ENCODE data around the gene CHST6. TPM values are rescaled to one million over a fixed set of nuclear protein-coding genes. Genes with fewer than 3 reads are reported as not detected.

CHST6 gene
- total and polyA plus RNA-seq, 10 of the 15 experiments (the other 5 are each of a cell fraction or from before 2014, with no cell fraction given): 0.14 to 2.5 (median 0.51) TPM

- in situ Hi-C loops (cut with MboI) (no loop called here), intact Hi-C loops (cut with micrococcal nuclease; ENCODE audit: unreplicated experiment) (no loop called here)
- no peaks in the 10 kb centered on the region for H3K79me2 ChIP-seq (ENCODE audit: control insufficient read depth, insufficient read depth, low read length)
- POLR2A ChIA-PET: no interaction called here
- RAD21 ChIA-PET (ENCODE audit: unreplicated experiment): no interaction called here
- H2AFZ ChIP-seq (ENCODE audit: control insufficient read depth, low read depth, low read length): peak overlapping the region; percentile 68
- H3K4me3 ChIP-seq: peak overlapping the region; percentile 64
- no peaks in the 10 kb centered on the region for H3K9me3 ChIP-seq (replicated peaks; ENCODE audit: control insufficient read depth, insufficient read depth, low read length)
- no peaks in the 10 kb centered on the region for H3K36me3 ChIP-seq (ENCODE audit: control insufficient read depth in 2 of 2, insufficient read depth in 2 of 2, low read length in 1 of 2)
- FAIRE-seq: no peak
- no peak for TF ChIP-seq IRF3 (IDR thresholded peaks at IDR 0.05)
- no peak for TF ChIP-seq SREBF1 (IDR thresholded peaks at IDR 0.05; ENCODE audit: low read length)
- TF ChIP-seq MTA2 (IDR thresholded peaks at IDR 0.05; ENCODE audit: low read depth): no peak
- TF ChIP-seq HDGF (IDR thresholded peaks at IDR 0.05): no peak
- TF ChIP-seq ZNF207 (IDR thresholded peaks at IDR 0.05; ENCODE audit: borderline replicate concordance): no peak
- no peak for TF ChIP-seq CHD1 (IDR thresholded peaks at IDR 0.05; ENCODE audit: low read depth, low read length)
- no peak for TF ChIP-seq ZBED1 (IDR thresholded peaks at IDR 0.05; ENCODE audit: borderline replicate concordance)
- no peak for TF ChIP-seq JUNB (IDR thresholded peaks at IDR 0.05)
- no peak for TF ChIP-seq PKNOX1 (IDR thresholded peaks at IDR 0.05)
- TF ChIP-seq PAX8 (IDR thresholded peaks at IDR 0.05): no peak
- TF ChIP-seq GATAD2B (conservative IDR thresholded peaks at IDR 0.05; ENCODE audit: low read depth): no peak
- TF ChIP-seq CUX1 (IDR thresholded peaks at IDR 0.05; ENCODE audit: insufficient replicate concordance, low read depth, low read length): no peak
- no peak for TF ChIP-seq NFYA (IDR thresholded peaks at IDR 0.05; ENCODE audit: borderline replicate concordance, low read depth, low read length)
- TF ChIP-seq E4F1 (IDR thresholded peaks at IDR 0.05; ENCODE audit: borderline replicate concordance, partially characterized antibody): no peak
- TF ChIP-seq DPF2 (IDR thresholded peaks at IDR 0.05): no peak
- 0 out of 2 replicates have a peak overlapping the region, but pooled peaks have one; percentile 7 for H3K9ac ChIP-seq (ENCODE audit: control insufficient read depth, insufficient read depth, low read length)
- no TSS peak for BruUV-seq (replicated peaks)
- SMC1A ChIA-PET (ENCODE audit: uncharacterized antibody, unreplicated experiment): no interaction called here
- no peak overlapping the region for H3K27ac ChIP-seq (ENCODE audit: control insufficient read depth, insufficient read depth)
- H3K4me1 ChIP-seq (ENCODE audit: control insufficient read depth, insufficient read depth, low read length): peaks cover 13% of the 10 kb centered on the region
- CTCF ChIA-PET: interaction anchor here (0.7 to 1.3 kb wide), 4 partner anchors 23 to 27 kb away, joined by 3 to 4 read pairs (median 4); no protein-coding TSS in a partner anchor
- WGBS (ENCODE audit: insufficient coverage, insufficient replicate concordance, low lambda C conversion rate, missing lambda C conversion rate): 33% methylated on average over 26 of the region's 26 CpGs
- H4K20me1 ChIP-seq (ENCODE audit: control insufficient read depth, insufficient read depth): no peaks in the 10 kb centered on the region
- peak overlapping the region; percentile 72 for H3K4me2 ChIP-seq (ENCODE audit: control insufficient read depth, insufficient read depth)
- ATAC-seq: no peak
- no peaks in the 10 kb centered on the region; a peak in 1 of 4 replicates for H3K27me3 ChIP-seq (replicated peaks in 1 of 2; ENCODE audit: control insufficient read depth in 2 of 2, insufficient read depth in 2 of 2, low read length in 1 of 2)
- DNase-seq (ENCODE audit: low read depth, low spot score): no peak
Observed at GRCh38 chr16:75494661-75495075, 573 bp downstream of the CHST6 start.

Data from GM12878 (cell line).